ENCODE data around the gene MLXIPL.
"Not testable (repeated sequence)": the region's sequence is repeated elsewhere in the genome, so short reads cannot be mapped to it uniquely, and the experiment has no call there.

The MLXIPL gene

DNA sequence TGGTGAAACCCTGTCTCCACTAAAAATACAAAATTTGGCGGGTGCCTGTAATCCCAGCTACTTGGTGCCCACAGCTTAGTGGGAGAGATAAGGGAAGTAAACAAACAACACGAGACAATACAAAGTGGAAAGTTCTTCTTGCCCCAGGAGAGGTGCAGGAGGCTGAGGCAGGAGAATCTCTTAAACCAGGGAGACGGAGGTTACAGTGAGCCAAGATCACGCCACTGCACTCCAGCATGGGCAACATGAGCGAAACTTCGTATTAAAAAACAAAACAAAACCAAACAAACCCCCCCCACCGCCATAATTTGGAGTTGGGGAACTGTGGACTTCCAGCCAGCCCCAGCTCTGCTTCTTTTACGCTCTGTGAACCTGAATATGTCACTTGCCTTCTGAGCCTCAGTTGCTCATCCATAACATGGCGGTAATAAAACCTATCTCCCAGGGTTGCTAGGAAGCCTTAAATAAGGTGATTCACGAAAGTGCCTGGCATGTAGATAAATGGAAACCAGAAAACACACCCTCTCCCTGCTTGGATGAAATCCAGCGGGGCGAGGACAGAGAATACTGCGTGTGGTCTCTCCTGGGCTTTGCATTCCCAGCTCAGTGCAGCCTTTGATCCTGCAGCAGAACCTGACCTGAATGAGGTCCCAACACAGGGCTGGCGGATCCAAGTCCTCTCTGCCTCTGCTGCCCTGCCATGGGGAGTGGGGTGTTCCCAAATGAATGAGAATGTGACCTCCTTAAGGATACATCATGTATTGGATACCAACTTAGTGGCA is 10.2 kb downstream of the MLXIPL start:
- no peak overlapping the region for H2AFZ ChIP-seq
- TF ChIP-seq, protein P1, sequence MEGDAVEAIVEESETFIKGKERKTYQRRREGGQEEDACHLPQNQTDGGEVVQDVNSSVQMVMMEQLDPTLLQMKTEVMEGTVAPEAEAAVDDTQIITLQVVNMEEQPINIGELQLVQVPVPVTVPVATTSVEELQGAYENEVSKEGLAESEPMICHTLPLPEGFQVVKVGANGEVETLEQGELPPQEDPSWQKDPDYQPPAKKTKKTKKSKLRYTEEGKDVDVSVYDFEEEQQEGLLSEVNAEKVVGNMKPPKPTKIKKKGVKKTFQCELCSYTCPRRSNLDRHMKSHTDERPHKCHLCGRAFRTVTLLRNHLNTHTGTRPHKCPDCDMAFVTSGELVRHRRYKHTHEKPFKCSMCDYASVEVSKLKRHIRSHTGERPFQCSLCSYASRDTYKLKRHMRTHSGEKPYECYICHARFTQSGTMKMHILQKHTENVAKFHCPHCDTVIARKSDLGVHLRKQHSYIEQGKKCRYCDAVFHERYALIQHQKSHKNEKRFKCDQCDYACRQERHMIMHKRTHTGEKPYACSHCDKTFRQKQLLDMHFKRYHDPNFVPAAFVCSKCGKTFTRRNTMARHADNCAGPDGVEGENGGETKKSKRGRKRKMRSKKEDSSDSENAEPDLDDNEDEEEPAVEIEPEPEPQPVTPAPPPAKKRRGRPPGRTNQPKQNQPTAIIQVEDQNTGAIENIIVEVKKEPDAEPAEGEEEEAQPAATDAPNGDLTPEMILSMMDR (IDR thresholded peaks at IDR 0.05) = no peak
- H3K27me3 ChIP-seq (ENCODE audit: control insufficient read depth, insufficient read depth, low read length) = no peaks in the 10 kb centered on the region
- peaks cover 4% of the 10 kb centered on the region for H3K4me1 ChIP-seq
- no peak overlapping the region for H3K4me2 ChIP-seq (ENCODE audit: low read length)
- H3K4me3 ChIP-seq (ENCODE audit: low read depth, low read length) = no peak overlapping the region
- no peaks in the 10 kb centered on the region for H3K36me3 ChIP-seq (ENCODE audit: control insufficient read depth, insufficient read depth, low read length)
- no peak overlapping the region for H3K9ac ChIP-seq
- H3K79me2 ChIP-seq = no peaks in the 10 kb centered on the region
- H3K9me3 ChIP-seq (ENCODE audit: control insufficient read depth, low read length) = no peaks in the 10 kb centered on the region
- H3K27ac ChIP-seq = no peak overlapping the region

DNA sequence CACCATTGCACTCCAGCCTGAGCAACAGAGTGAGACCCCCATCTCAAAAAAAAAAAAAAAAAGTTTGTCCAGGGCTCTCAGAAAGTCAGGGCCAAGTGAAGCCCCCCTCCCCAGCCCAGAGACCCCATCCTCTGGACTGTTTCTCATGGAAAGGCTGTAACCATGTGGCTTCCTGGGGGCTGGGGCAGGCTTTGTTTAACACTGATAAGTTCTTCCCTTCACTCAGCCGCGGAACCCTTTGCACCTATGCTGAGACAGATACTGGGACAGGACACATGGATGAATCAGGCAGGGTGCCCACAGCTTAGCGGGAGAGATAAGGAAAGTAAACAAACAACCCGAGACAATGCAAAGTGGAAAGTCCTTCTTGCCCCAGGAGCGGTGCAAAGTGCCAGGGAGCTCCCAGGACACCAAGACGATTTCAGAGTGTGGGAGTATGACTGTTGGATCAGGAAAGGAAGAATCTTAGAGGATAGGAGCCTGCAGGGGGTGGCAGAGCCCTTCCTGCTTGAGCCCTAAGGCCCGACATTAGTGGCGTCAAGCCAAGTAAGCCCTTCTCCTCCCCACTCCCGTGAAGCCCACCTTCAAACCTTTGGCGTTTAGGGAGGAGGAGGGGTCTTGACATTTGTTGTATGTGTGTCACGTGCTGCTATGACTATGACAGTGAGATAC is 11.6 kb downstream of the MLXIPL start:
- Histone ChIP-seq H3K36me3 (ENCODE audit: control insufficient read depth, insufficient read depth, low read length) (no peaks in the 10 kb centered on the region), H3K9ac (no peak overlapping the region), H3K4me1 (peaks cover 4% of the 10 kb centered on the region), H3K4me2 (ENCODE audit: low read length) (peak overlapping the region; percentile 17), H3K27ac (no peak overlapping the region), H3K79me2 (no peaks in the 10 kb centered on the region), H3K27me3 (ENCODE audit: control insufficient read depth, insufficient read depth, low read length) (no peaks in the 10 kb centered on the region), H3K9me3 (ENCODE audit: control insufficient read depth, low read length) (no peaks in the 10 kb centered on the region), H2AFZ (no peak overlapping the region), H3K4me3 (ENCODE audit: low read depth, low read length) (no peak overlapping the region)
- TF ChIP-seq, protein P1 (IDR thresholded peaks at IDR 0.05) = no peak

DNA sequence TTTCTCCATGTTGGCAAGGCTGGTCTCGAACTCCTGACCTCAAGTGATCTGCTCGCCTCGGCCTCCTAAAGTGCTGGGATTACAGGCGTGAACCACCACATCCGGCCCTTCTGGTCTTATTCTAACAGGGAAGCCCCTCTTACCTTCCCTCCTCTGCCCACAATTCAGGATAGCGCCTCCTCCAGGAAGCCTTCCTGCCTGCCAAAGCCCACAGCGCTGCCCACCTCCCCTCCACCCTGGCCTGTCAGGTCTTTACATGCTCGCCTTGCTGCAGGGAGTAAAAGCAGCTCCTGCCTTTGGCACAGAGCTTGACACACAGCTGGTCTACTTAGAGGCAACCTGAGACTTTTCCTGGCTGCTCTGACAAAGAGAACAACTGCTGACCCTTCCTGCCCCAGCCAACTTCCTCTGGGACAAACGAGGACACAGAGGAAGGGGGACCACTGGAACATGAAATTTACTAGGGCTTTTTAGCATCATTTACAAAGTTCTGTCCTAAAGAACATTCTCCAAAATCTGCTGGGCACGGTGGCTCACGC is 13.2 kb downstream of the MLXIPL start:
- Histone ChIP-seq H3K27ac (no peak overlapping the region), H3K4me3 (ENCODE audit: low read depth, low read length) (no peak overlapping the region), H3K4me1 (peaks cover 4% of the 10 kb centered on the region), H3K36me3 (ENCODE audit: control insufficient read depth, insufficient read depth, low read length) (no peaks in the 10 kb centered on the region), H3K4me2 (ENCODE audit: low read length) (no peak overlapping the region), H2AFZ (no peak overlapping the region), H3K79me2 (no peaks in the 10 kb centered on the region), H3K27me3 (ENCODE audit: control insufficient read depth, insufficient read depth, low read length) (no peaks in the 10 kb centered on the region), H3K9ac (no peak overlapping the region), H3K9me3 (ENCODE audit: control insufficient read depth, low read length) (no peaks in the 10 kb centered on the region)
- TF ChIP-seq, protein P1 (IDR thresholded peaks at IDR 0.05) = no peak

DNA sequence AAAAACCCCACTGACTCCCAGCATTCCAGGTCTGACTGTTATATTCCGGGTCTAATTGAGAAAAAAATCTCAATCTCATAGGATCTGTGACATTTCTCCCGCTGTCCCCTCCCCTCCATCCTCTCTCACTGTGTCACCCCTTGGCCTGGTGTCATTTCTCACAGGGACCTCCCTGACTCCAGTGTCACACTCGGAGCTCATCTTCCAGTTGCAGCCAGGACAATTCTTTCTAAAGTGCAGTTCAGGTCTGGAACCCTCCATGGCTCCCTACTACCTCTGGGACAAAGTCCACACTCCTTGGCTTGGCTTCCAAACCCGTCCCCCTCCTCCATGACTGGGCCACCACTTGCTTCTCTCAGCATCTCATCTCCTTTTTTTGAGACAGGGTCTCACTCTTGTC is 14.2 kb downstream of the MLXIPL start:
- H3K27me3 ChIP-seq (ENCODE audit: control insufficient read depth, insufficient read depth, low read length) = no peaks in the 10 kb centered on the region
- H3K27ac ChIP-seq = no peak overlapping the region
- H2AFZ ChIP-seq = no peak overlapping the region

DNA sequence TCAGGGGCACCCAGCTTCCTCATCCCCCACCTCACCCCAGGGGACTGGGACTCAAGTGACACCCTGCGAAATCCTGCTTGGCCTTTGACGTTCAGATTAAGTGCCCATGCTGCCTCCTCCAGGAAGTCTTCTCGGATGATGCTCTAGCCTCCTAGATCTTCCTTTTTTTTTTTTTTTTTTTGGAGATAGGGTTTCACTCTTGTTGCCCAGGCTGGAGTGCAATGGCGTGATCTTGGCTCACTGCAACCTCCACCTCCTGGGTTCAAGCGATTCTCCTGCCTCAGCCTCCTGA is 16.7 kb downstream of the MLXIPL start:
- not testable (repeated sequence) for H3K4me2 ChIP-seq (ENCODE audit: low read length); H2AFZ ChIP-seq; H3K4me1 ChIP-seq; H3K9me3 ChIP-seq (ENCODE audit: control insufficient read depth, low read length); H3K36me3 ChIP-seq (ENCODE audit: control insufficient read depth, insufficient read depth, low read length); H3K4me3 ChIP-seq (ENCODE audit: low read depth, low read length); H3K27ac ChIP-seq; H3K27me3 ChIP-seq (ENCODE audit: control insufficient read depth, insufficient read depth, low read length); H3K9ac ChIP-seq; H3K79me2 ChIP-seq

More for the DNA sequence above, 14.2 kb downstream of the MLXIPL start:
- Histone ChIP-seq H3K4me1 (peaks cover 4% of the 10 kb centered on the region), H3K9ac (no peak overlapping the region), H3K79me2 (no peaks in the 10 kb centered on the region), H3K9me3 (ENCODE audit: control insufficient read depth, low read length) (no peaks in the 10 kb centered on the region), H3K4me3 (ENCODE audit: low read depth, low read length) (no peak overlapping the region), H3K4me2 (ENCODE audit: low read length) (no peak overlapping the region), H3K36me3 (ENCODE audit: control insufficient read depth, insufficient read depth, low read length) (no peaks in the 10 kb centered on the region)
- TF ChIP-seq, protein P1 (IDR thresholded peaks at IDR 0.05) = no peak
